Smooth muscle cell of the pulmonary artery (primary cell): ENCODE results near the gene CYBRD1. TPM values are rescaled to one million over a fixed set of nuclear protein-coding genes. Genes with fewer than 3 reads are reported as not detected.

Source experiments
- total RNA-seq: library from RNA; depleted of rRNA; stranded (reverse); fragments of >200 nt; gene quantifications from 2 replicates; pipeline ENCODE4 v1.2.3, GENCODE V29; 2014

Gene CYBRD1, protein sequence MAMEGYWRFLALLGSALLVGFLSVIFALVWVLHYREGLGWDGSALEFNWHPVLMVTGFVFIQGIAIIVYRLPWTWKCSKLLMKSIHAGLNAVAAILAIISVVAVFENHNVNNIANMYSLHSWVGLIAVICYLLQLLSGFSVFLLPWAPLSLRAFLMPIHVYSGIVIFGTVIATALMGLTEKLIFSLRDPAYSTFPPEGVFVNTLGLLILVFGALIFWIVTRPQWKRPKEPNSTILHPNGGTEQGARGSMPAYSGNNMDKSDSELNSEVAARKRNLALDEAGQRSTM
- total RNA-seq, result 265 and 312 TPM in 2 replicates

DNA sequence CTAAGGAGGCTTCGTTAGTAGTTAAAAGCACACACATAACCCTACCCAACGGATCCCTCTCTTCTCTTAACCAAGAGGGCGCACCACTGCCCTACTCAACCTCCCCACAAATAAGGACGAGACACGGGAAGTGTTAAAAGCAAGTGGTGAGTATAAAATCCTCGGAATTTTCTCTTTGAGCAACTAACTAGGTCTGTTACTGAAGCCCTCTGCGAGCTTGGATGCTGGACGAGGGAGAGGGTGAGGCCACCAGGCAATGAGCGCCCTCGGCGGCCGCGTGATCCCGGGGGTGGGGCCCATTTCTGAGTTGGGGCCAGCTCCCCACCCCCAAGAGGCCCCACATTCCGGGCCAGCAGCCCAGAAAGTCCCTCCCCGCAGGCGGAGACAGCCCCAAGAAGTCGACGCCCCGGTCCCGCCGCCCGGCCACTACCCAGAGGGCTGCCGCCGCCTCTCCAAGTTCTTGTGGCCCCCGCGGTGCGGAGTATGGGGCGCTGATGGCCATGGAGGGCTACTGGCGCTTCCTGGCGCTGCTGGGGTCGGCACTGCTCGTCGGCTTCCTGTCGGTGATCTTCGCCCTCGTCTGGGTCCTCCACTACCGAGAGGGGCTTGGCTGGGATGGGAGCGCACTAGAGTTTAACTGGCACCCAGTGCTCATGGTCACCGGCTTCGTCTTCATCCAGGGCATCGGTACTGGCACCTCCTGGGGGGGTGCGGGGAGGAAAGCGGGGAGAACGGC lies at the start of gene CYBRD1:
Gene CYBRD1, plus strand, starts transcription at position 423 of the 736 bp plus-strand sequence. Its CDS starts 72 bp downstream, at position 495.

Other genes with a start within 250 kb of the CYBRD1 start
- 11.9 and 15.3 TPM in 2 replicates for gene METTL8, start 88.5 kb upstream of the CYBRD1 start, total RNA-seq
- gene DCAF17, start 88.2 kb upstream of the CYBRD1 start, total RNA-seq, result 24.4 and 26.2 TPM in 2 replicates
- gene DYNC1I2, start 165.0 kb downstream of the CYBRD1 start, total RNA-seq, result 115 and 137 TPM in 2 replicates